Mammary microvascular endothelial cell (primary cell): ENCODE data around the gene FGD5. TPM values are rescaled to one million over a fixed set of nuclear protein-coding genes. Genes with fewer than 3 reads are reported as not detected.

Experiments used
- total RNA-seq: library from RNA; depleted of rRNA; stranded (reverse); fragments of >200 nt; gene quantifications from 2 replicates; pipeline ENCODE4 v1.2.3, GENCODE V29; 2015

The FGD5 gene, protein sequence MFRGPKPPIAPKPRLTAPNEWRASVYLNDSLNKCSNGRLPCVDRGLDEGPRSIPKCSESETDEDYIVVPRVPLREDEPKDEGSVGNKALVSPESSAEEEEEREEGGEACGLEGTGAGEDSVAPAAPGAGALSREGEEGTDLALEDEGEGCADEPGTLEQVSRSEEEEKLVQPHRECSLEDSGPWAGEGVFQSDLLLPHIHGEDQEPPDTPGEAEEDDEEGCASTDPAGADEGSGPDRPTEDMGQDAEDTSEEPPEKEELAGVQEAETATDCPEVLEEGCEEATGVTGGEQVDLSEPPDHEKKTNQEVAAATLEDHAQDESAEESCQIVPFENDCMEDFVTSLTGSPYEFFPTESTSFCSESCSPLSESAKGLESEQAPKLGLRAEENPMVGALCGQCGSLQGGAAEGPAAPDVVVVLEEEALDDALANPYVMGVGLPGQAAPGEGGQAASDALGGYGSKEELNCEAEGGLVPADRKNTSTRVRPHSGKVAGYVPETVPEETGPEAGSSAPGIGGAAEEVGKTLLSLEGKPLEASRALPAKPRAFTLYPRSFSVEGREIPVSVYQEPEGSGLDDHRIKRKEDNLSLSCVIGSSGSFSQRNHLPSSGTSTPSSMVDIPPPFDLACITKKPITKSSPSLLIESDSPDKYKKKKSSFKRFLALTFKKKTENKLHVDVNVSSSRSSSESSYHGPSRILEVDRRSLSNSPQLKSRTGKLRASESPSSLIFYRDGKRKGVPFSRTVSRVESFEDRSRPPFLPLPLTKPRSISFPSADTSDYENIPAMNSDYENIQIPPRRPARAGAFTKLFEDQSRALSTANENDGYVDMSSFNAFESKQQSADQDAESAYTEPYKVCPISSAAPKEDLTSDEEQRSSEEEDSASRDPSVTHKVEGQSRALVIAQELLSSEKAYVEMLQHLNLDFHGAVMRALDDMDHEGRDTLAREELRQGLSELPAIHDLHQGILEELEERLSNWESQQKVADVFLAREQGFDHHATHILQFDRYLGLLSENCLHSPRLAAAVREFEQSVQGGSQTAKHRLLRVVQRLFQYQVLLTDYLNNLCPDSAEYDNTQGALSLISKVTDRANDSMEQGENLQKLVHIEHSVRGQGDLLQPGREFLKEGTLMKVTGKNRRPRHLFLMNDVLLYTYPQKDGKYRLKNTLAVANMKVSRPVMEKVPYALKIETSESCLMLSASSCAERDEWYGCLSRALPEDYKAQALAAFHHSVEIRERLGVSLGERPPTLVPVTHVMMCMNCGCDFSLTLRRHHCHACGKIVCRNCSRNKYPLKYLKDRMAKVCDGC (N-terminal part only)
- total RNA-seq: 49.4 and 50.4 TPM in 2 replicates

DNA sequence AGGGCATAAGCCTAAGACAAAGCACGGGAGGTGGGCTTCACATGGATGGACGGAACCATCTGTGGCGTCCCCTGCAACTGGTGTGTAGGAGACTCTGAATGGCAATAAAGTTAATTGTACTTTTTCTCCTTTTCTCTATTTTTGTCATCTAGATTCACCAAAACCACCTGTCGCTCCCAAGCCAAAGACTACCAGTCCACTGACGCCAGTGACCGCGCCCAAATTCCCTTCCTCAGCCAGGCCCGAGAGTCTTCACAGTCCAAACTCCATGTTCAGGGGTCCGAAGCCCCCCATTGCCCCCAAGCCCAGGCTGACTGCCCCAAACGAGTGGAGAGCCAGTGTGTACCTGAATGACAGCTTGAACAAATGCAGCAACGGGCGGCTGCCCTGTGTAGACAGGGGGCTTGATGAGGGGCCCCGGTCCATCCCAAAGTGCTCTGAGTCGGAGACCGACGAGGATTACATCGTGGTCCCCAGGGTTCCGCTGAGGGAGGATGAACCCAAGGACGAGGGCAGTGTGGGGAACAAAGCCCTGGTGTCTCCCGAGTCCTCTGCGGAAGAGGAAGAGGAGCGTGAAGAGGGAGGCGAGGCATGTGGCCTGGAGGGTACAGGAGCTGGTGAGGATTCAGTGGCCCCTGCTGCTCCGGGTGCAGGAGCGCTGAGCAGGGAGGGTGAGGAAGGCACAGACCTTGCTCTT is at the start of gene FGD5:
TSS of gene FGD5 (plus strand) at position 159 of the 697 bp plus-strand sequence. CDS start at position 269, 110 bp downstream.

DNA sequence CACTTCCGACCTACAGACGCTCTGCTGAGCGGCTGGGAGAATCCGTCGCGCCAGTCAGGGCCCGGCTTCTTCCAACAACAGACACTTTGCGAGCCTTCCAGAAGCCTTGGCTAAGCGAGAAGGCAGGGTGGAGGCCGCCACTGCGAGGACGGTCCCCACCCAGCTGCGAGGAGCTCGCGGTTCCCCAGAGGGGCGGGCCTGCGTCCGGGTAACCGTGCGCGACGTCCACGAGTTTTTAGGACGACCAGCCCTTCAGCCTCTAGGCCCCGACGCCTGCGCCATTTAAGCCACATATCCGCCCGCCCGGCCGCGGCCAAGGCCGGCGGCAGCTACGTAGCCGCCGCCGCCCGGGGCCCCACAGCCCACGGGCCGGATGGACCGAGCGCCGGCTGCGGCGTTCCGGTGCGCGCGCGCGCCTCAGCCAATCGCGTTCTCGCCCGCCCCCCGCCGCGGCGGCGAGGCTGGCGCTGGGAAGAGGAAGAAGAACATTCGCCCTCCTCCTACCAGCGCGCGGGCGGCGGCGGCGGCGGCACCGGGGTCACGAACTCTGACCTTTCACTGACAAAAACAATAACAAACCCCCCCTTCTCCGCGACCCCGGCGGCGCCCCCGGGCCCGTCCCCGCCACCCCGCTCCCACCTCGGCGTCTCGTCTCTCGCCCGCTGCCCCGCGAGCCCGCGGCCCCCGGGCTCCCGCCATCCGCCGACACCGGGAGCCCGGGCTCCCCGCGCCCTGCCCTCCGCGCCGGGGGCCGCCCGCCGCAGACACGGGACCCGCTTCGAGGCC is 128.5 kb downstream of the FGD5 start, which contains the start of gene NR2C2:
TSS of gene NR2C2 (plus strand) at position 484 of the 786 bp plus-strand sequence. CDS start 56,332 bp downstream, outside the sequence.

Other genes with a start within 250 kb of the FGD5 start
- 7.3 and 24.8 TPM in 2 replicates for gene CCDC174, start 167.2 kb upstream of the FGD5 start, total RNA-seq
- not detected in 2 replicates for gene C3orf20, start 143.8 kb upstream of the FGD5 start, total RNA-seq
- 15.9 and 23.1 TPM in 2 replicates for gene NR2C2, start 128.6 kb downstream of the FGD5 start, total RNA-seq
- 37.1 and 41.5 TPM in 2 replicates for gene MRPS25, start 246.4 kb downstream of the FGD5 start, total RNA-seq